Endometrial microvascular endothelial cells (primary cell): ENCODE measurements around the gene ZNF521. TPM values are rescaled to one million over a fixed set of nuclear protein-coding genes. Genes with fewer than 3 reads are reported as not detected.

Source experiments
- in situ Hi-C: cut with HindIII; loops from 2 replicates; pipeline ENCODE4 v1.10.0; 2017; ENCODE audit warnings: low sequenced_read_pairs, low pct_unique_long_range_greater_than_20kb; ENCODE audit errors: inconsistent ontology term
- total RNA-seq: library from RNA; depleted of rRNA; stranded (reverse); fragments of >200 nt; gene quantifications from one replicate; pipeline ENCODE4 v1.2.3, GENCODE V29; 2015; ENCODE audit errors: inconsistent ontology term

Gene ZNF521
- total RNA-seq, 1 donor from 2014 or later, result 43.0 TPM

DNA sequence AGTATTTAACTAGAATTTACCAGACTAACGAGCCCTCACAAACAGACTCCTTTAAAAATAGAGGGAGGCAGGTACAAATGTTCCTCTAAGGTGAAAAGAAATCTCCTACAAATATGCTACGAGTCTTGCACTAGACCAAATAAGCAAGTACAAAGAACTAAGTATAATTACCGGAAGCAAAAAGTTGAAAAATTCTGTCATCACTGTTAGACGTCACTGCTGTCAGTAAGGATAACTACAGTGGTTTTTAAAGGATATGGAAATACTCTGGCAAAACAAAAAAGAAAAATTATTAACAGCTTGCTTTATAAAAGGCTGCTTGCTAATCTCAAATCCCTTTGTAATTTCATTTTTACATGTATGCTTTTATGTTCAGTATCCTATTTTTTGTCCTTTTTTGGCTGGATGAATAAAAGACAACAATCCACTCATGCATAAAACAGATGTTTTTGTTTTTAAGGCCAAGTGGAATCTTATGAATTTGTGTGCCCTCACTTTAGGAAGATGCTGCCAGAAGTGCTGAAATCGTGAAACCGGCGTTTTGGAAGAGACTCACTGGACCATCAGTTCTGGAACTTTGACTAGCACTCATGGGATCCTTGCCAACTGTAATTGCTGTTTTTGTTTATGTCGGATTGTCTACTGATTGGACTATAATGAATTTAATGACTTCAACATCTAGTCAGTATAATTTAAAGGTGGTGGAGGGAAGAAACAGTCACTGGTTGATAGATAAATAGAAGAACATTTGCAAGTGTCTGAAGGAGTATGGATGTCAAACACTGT is 6.7 kb downstream of the ZNF521 start:
- in situ Hi-C loops, result no loop called here

- in situ Hi-C loops, result no loop called here
Measured at GRCh38 chr18:25341831-25342230, 10.1 kb downstream of the ZNF521 start.

- in situ Hi-C loops, result no loop called here
Measured at GRCh38 chr18:25340762-25341161, 11.2 kb downstream of the ZNF521 start.

GRCh38 chr18:25335676-25336075 is 16.3 kb downstream of the ZNF521 start:
- in situ Hi-C loops, result no loop called here

DNA sequence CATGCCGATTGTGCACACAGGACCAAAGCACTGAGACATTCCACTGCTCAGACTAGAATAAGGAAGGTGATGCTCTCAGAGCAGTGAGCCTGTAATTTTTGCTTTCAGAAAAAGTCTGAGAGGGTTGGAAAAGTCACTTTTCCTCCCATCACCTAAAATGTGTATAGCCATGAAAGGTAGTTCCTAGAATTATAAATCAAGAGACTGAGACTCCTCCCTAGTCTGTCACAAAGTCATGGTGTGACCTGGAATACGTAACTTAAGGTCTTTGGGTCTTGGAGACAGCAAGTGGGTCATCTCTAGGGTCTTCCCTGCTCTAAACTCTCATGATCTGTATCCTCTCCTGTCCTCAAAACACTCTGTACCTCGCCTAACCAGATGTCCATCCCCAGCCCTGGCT is 16.9 kb downstream of the ZNF521 start:
- in situ Hi-C loops, result no loop called here

DNA sequence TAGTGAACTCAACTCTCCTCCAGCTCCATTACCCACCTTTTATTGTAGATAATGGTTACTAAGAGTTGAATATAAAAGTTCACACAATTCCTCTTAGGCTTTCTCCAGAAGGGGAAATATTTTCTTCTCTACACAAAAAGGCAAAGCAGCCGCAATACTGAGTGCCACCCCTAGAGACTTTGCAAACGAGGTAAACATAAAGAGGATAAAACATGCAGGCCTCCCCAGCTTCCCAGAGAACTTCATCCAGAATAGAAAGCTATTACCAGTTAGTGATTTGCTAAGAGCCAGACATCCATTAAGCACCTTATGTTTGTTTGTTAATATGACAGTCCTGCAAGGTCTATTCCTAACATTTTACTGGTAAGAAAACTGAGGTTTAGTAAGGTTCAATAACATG is 17.4 kb downstream of the ZNF521 start:
- in situ Hi-C loops, result no loop called here

- in situ Hi-C loops, result no loop called here
Measured at GRCh38 chr18:25332002-25332401, 20.0 kb downstream of the ZNF521 start.

GRCh38 chr18:25329783-25330182 is 22.2 kb downstream of the ZNF521 start:
- in situ Hi-C loops, result no loop called here

GRCh38 chr18:25327584-25327983 is 24.4 kb downstream of the ZNF521 start:
- in situ Hi-C loops, result no loop called here

DNA sequence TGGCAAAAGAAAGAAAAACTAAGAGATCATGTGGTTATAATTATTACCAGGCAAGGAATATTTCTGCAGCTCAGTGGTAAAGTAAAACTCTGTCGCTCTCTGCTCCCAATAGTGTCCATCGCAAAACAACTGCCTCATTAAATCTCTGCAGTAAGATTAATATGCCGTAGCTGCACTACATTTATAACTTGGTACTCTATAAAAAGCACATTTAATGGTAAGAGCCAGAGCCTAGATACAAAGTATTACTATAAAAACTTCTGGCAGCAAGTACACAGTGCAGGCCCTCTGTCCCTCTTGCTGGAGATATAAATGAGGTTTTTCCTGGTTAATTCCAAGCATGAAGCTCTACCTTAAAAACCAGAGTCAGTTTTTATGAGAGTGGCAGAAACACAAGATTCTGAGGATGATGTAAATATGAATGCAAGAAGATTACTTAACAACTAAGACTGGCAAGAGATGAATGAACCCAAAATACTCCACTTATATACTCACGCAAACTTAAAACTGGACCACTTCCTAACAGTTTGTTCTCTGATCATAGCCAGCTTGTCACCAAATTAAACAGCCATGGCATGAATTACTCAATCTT is 25.5 kb downstream of the ZNF521 start:
- in situ Hi-C loops, result no loop called here

DNA sequence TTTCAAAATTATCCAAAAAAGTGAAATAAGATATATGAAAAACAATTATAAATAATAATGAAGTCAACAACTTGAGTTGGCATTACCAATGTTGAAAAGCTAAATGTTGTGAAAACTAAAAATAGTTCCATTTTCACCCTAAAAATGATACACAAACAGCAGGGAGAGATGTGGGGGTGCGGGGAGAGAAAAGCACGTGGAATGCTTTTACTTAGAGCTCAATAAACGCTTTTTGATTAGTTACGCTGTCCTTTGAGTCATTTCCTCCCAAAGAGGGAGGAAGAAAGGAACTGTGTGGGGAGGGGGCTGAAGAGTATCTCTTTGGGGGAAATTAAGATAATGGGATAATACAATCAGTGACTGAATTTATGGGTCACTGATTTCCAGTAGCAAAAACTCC is 29.2 kb downstream of the ZNF521 start:
- in situ Hi-C loops, result no loop called here

- in situ Hi-C loops, result no loop called here
Measured at GRCh38 chr18:25316381-25317018, 35.5 kb downstream of the ZNF521 start.

GRCh38 chr18:25314838-25315190 is 37.2 kb downstream of the ZNF521 start:
- in situ Hi-C loops, result no loop called here

DNA sequence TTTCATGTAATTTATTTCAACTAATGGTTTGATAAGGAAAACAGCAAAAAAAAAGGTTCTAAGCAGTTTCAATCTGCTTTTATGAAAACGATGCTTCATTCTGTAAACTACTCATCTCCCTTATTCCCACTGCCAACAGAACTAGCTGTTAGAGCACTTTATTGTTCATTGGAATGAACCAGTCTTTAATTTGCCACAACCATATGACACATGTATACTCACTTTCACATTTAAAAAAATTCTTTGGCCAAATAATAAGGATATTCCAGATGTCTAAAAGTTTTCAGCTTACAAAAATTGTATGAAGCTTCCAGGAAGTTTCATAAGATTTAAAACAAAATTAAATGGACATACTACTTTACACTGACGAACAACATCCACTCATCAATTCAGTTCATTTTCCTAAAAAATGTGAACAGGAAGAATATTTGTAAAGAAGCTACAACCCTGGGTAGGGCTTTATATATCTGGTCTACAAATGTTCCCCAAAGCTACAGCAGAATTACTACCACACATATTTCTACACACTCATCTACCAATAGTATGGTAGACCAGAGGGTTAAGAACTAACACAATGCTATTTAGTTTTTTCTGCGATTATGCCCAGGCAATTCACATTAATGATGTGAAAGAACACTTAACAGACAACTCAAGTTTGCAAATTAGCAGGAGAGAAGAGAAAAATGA is 37.7 kb downstream of the ZNF521 start:
- in situ Hi-C loops, result no loop called here

- in situ Hi-C loops, result no loop called here
Measured at GRCh38 chr18:25313268-25313667, 38.7 kb downstream of the ZNF521 start.

DNA sequence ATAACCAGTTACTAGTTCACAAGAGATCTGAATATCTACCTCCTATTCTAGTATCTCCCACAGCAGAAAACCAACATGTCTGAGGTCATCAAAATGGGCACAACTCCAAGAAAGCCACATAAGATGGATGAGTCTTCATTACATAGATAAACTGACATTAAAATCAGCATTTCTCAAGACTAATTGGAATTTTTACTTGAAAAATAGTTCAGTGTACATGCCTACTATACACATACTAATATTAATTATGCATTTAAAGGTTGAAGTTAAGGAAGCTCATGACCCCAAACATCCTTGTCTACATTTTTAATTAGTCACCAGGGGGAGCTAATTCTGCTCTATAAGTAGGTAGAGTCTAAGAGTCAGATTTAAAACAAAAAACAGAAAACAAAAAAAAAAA is 41.9 kb downstream of the ZNF521 start:
- in situ Hi-C loops, result no loop called here

DNA sequence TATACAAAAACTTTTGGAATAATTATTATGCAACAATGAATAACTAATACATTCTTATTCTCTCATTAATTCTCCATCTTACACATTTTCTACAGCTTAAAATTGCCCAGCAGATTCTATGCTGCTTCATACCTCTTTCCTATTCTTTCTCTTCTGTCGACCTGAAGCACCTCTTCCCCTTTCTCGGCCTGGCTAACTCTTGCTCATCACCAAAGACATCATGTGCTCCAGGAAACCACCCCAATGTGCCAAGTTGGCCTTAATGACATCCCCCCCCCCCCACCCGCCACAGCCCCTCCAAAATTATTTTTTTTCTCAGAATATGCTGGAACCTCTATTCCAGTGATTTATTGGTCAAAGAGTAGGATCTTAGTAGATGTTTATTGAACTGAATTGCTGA is 43.6 kb downstream of the ZNF521 start:
- in situ Hi-C loops, result no loop called here

- in situ Hi-C loops, result no loop called here
Measured at GRCh38 chr18:25307192-25307591, 44.8 kb downstream of the ZNF521 start.

DNA sequence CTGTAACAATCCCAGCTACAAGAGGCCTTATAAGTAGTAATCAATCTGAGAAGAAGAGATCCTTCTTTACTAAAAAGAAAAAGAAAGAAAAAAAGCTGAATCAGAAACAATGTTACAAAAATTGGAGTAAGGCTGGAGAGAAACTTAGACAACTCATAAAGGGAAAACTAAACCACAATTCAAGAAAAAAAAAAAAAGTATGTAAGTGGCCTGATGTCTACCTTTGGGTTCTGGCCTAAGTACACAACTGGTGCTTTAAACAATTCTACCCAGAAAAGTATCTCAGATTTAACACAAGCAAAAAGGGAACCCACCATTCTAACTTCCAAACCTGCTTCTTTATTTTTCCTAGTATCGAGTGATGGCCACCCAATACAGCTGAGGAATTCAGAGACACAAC is 45.3 kb downstream of the ZNF521 start:
- in situ Hi-C loops, result no loop called here

DNA sequence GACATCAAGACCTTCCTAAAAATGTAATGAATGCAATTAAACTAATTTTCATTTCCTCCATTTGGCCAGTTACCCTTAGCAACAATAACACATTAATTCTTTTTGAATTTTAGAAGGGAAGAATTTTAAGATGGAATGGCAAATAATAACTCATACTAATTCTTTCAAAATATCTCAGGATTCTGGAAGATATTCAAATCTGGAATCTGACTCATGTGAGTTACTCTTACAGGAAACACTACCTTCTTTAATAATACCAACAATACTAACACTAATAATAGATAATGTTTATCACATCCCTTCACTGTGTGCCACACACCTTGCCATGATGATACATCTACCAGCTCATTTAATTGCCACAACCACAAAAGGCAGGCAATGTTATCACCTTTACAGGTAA is 46.4 kb downstream of the ZNF521 start:
- in situ Hi-C loops, result no loop called here
